ENCODE results near the gene LPA. TPM values are rescaled to one million over a fixed set of nuclear protein-coding genes. Genes with fewer than 3 reads are reported as not detected.
A peak's percentile ranks its signal among the peaks of the same experiment; 100 is the strongest.

The LPA gene
- polyA plus RNA-seq, 4 donors = 0.03 to 0.27 (median 0.10) TPM; not detected in 1

- Histone ChIP-seq H3K27ac (ENCODE audit: low read depth in 1 of 3, low read length in 2 of 3) (peak overlapping the region in 2 of 3 donors; percentile 41 to 56), H3K4me3 (ENCODE audit: low read depth in 1 of 3, low read length in 3 of 3) (peak overlapping the region in 2 of 3 donors; percentile 69 to 72), H3K9me3 (ENCODE audit: control insufficient read depth in 2 of 2, insufficient read depth in 1 of 2, low read depth in 1 of 2, low read length in 1 of 2) (no peaks in the 10 kb centered on the region), H3K27me3 (ENCODE audit: control insufficient read depth in 3 of 3, insufficient read depth in 3 of 3, low read length in 3 of 3) (no peaks in the 10 kb centered on the region), H3K36me3 (ENCODE audit: control insufficient read depth in 3 of 3, insufficient read depth in 2 of 3, low read depth in 1 of 3, low read length in 3 of 3) (no peaks in the 10 kb centered on the region), H3K4me1 (ENCODE audit: control insufficient read depth in 3 of 3, insufficient read depth in 2 of 3, low read depth in 1 of 3, low read length in 2 of 3) (no peaks in the 10 kb centered on the region)
- no peak for FAIRE-seq
- 24 to 28% (median 25%) methylated on average over 8 of the region's 8 CpGs for WGBS, 3 donors
- DNase-seq = peak in 1 of 2 donors; percentile 68
Measured at GRCh38 chr6:160519603-160520042, 144.5 kb downstream of the LPA start.

GRCh38 chr6:160519133-160519532 lies 144.9 kb downstream of the LPA start:
- Histone ChIP-seq H3K4me3 (ENCODE audit: low read depth in 1 of 3, low read length in 3 of 3) (no peak overlapping the region), H3K4me1 (ENCODE audit: control insufficient read depth in 3 of 3, insufficient read depth in 2 of 3, low read depth in 1 of 3, low read length in 2 of 3) (no peaks in the 10 kb centered on the region), H3K9me3 (ENCODE audit: control insufficient read depth in 2 of 2, insufficient read depth in 1 of 2, low read depth in 1 of 2, low read length in 1 of 2) (no peaks in the 10 kb centered on the region), H3K27ac (ENCODE audit: low read depth in 1 of 3, low read length in 2 of 3) (no peak overlapping the region), H3K36me3 (ENCODE audit: control insufficient read depth in 3 of 3, insufficient read depth in 2 of 3, low read depth in 1 of 3, low read length in 3 of 3) (no peaks in the 10 kb centered on the region), H3K27me3 (ENCODE audit: control insufficient read depth in 3 of 3, insufficient read depth in 3 of 3, low read length in 3 of 3) (no peaks in the 10 kb centered on the region)
- FAIRE-seq = no peak
- no peak for DNase-seq
- WGBS, 3 donors = 77 to 85% (median 80%) methylated on average over 4 of the region's 4 CpGs

GRCh38 chr6:160513836-160514235 lies 150.2 kb downstream of the LPA start:
- no peak for DNase-seq
- Histone ChIP-seq H3K4me3 (ENCODE audit: low read depth in 1 of 3, low read length in 3 of 3) (no peak overlapping the region), H3K9me3 (ENCODE audit: control insufficient read depth in 2 of 2, insufficient read depth in 1 of 2, low read depth in 1 of 2, low read length in 1 of 2) (no peaks in the 10 kb centered on the region), H3K4me1 (ENCODE audit: control insufficient read depth in 3 of 3, insufficient read depth in 2 of 3, low read depth in 1 of 3, low read length in 2 of 3) (no peaks in the 10 kb centered on the region), H3K36me3 (ENCODE audit: control insufficient read depth in 3 of 3, insufficient read depth in 2 of 3, low read depth in 1 of 3, low read length in 3 of 3) (no peaks in the 10 kb centered on the region), H3K27me3 (ENCODE audit: control insufficient read depth in 3 of 3, insufficient read depth in 3 of 3, low read length in 3 of 3) (no peaks in the 10 kb centered on the region), H3K27ac (ENCODE audit: low read depth in 1 of 3, low read length in 2 of 3) (no peak overlapping the region)
- 67 to 73% (median 69%) methylated on average over 3 of the region's 3 CpGs for WGBS, 3 donors
- no peak for FAIRE-seq

GRCh38 chr6:160510976-160511617 lies 153.0 kb downstream of the LPA start:
- FAIRE-seq = no peak
- no peak for DNase-seq
- Histone ChIP-seq H3K36me3 (ENCODE audit: control insufficient read depth in 3 of 3, insufficient read depth in 2 of 3, low read depth in 1 of 3, low read length in 3 of 3) (no peaks in the 10 kb centered on the region), H3K27ac (ENCODE audit: low read depth in 1 of 3, low read length in 2 of 3) (no peak overlapping the region), H3K9me3 (ENCODE audit: control insufficient read depth in 2 of 2, insufficient read depth in 1 of 2, low read depth in 1 of 2, low read length in 1 of 2) (no peaks in the 10 kb centered on the region), H3K27me3 (ENCODE audit: control insufficient read depth in 3 of 3, insufficient read depth in 3 of 3, low read length in 3 of 3) (no peaks in the 10 kb centered on the region), H3K4me3 (ENCODE audit: low read depth in 1 of 3, low read length in 3 of 3) (no peak overlapping the region), H3K4me1 (ENCODE audit: control insufficient read depth in 3 of 3, insufficient read depth in 2 of 3, low read depth in 1 of 3, low read length in 2 of 3) (no peaks in the 10 kb centered on the region)
- 66 to 81% (median 74%) methylated on average over 4 of the region's 4 CpGs for WGBS, 3 donors

GRCh38 chr6:160510199-160510598 lies 153.9 kb downstream of the LPA start:
- H3K9me3 ChIP-seq (ENCODE audit: control insufficient read depth in 2 of 2, insufficient read depth in 1 of 2, low read depth in 1 of 2, low read length in 1 of 2) = no peaks in the 10 kb centered on the region
- no peak overlapping the region for H3K4me3 ChIP-seq (ENCODE audit: low read depth in 1 of 3, low read length in 3 of 3)
- no peaks in the 10 kb centered on the region for H3K27me3 ChIP-seq (ENCODE audit: control insufficient read depth in 3 of 3, insufficient read depth in 3 of 3, low read length in 3 of 3)
- no peaks in the 10 kb centered on the region for H3K36me3 ChIP-seq (ENCODE audit: control insufficient read depth in 3 of 3, insufficient read depth in 2 of 3, low read depth in 1 of 3, low read length in 3 of 3)
- DNase-seq (no peak), FAIRE-seq (no peak)
- H3K4me1 ChIP-seq (ENCODE audit: control insufficient read depth in 3 of 3, insufficient read depth in 2 of 3, low read depth in 1 of 3, low read length in 2 of 3) = no peaks in the 10 kb centered on the region
- 58 to 78% (median 64%) methylated on average over 2 of the region's 2 CpGs for WGBS, 3 donors
- H3K27ac ChIP-seq (ENCODE audit: low read depth in 1 of 3, low read length in 2 of 3) = no peak overlapping the region

GRCh38 chr6:160509610-160510009 lies 154.5 kb downstream of the LPA start:
- Histone ChIP-seq H3K9me3 (ENCODE audit: control insufficient read depth in 2 of 2, insufficient read depth in 1 of 2, low read depth in 1 of 2, low read length in 1 of 2) (no peaks in the 10 kb centered on the region), H3K4me1 (ENCODE audit: control insufficient read depth in 3 of 3, insufficient read depth in 2 of 3, low read depth in 1 of 3, low read length in 2 of 3) (no peaks in the 10 kb centered on the region), H3K4me3 (ENCODE audit: low read depth in 1 of 3, low read length in 3 of 3) (no peak overlapping the region), H3K27me3 (ENCODE audit: control insufficient read depth in 3 of 3, insufficient read depth in 3 of 3, low read length in 3 of 3) (no peaks in the 10 kb centered on the region), H3K36me3 (ENCODE audit: control insufficient read depth in 3 of 3, insufficient read depth in 2 of 3, low read depth in 1 of 3, low read length in 3 of 3) (no peaks in the 10 kb centered on the region), H3K27ac (ENCODE audit: low read depth in 1 of 3, low read length in 2 of 3) (no peak overlapping the region)
- 76 to 86% (median 80%) methylated on average over 2 of the region's 2 CpGs for WGBS, 3 donors
- FAIRE-seq (no peak), DNase-seq (no peak)

GRCh38 chr6:160508599-160508998 lies 155.5 kb downstream of the LPA start:
- peaks cover 0 to 8% of the 10 kb centered on the region in 2 donors for H3K9me3 ChIP-seq (ENCODE audit: control insufficient read depth in 2 of 2, insufficient read depth in 1 of 2, low read depth in 1 of 2, low read length in 1 of 2)
- H3K27ac ChIP-seq (ENCODE audit: low read depth in 1 of 3, low read length in 2 of 3) = no peak overlapping the region
- H3K27me3 ChIP-seq (ENCODE audit: control insufficient read depth in 3 of 3, insufficient read depth in 3 of 3, low read length in 3 of 3) = no peaks in the 10 kb centered on the region
- no peak overlapping the region for H3K4me3 ChIP-seq (ENCODE audit: low read depth in 1 of 3, low read length in 3 of 3)
- DNase-seq (no peak), FAIRE-seq (no peak)
- no peaks in the 10 kb centered on the region for H3K4me1 ChIP-seq (ENCODE audit: control insufficient read depth in 3 of 3, insufficient read depth in 2 of 3, low read depth in 1 of 3, low read length in 2 of 3)
- WGBS, 3 donors = 72 to 88% (median 85%) methylated on average over 2 of the region's 2 CpGs
- H3K36me3 ChIP-seq (ENCODE audit: control insufficient read depth in 3 of 3, insufficient read depth in 2 of 3, low read depth in 1 of 3, low read length in 3 of 3) = no peaks in the 10 kb centered on the region

GRCh38 chr6:160507420-160507819 lies 156.7 kb downstream of the LPA start:
- no peak for FAIRE-seq
- Histone ChIP-seq H3K4me1 (ENCODE audit: control insufficient read depth in 3 of 3, insufficient read depth in 2 of 3, low read depth in 1 of 3, low read length in 2 of 3) (no peaks in the 10 kb centered on the region), H3K36me3 (ENCODE audit: control insufficient read depth in 3 of 3, insufficient read depth in 2 of 3, low read depth in 1 of 3, low read length in 3 of 3) (no peaks in the 10 kb centered on the region), H3K27ac (ENCODE audit: low read depth in 1 of 3, low read length in 2 of 3) (no peak overlapping the region), H3K4me3 (ENCODE audit: low read depth in 1 of 3, low read length in 3 of 3) (no peak overlapping the region), H3K27me3 (ENCODE audit: control insufficient read depth in 3 of 3, insufficient read depth in 3 of 3, low read length in 3 of 3) (no peaks in the 10 kb centered on the region), H3K9me3 (ENCODE audit: control insufficient read depth in 2 of 2, insufficient read depth in 1 of 2, low read depth in 1 of 2, low read length in 1 of 2) (peaks cover 0 to 19% of the 10 kb centered on the region in 2 donors)
- DNase-seq = no peak
- WGBS, 3 donors = 47 to 67% (median 63%) methylated on average over 4 of the region's 4 CpGs

GRCh38 chr6:160505970-160506369 lies 158.1 kb downstream of the LPA start:
- Histone ChIP-seq H3K4me3 (ENCODE audit: low read depth in 1 of 3, low read length in 3 of 3) (no peak overlapping the region), H3K27ac (ENCODE audit: low read depth in 1 of 3, low read length in 2 of 3) (no peak overlapping the region), H3K4me1 (ENCODE audit: control insufficient read depth in 3 of 3, insufficient read depth in 2 of 3, low read depth in 1 of 3, low read length in 2 of 3) (no peaks in the 10 kb centered on the region), H3K9me3 (ENCODE audit: control insufficient read depth in 2 of 2, insufficient read depth in 1 of 2, low read depth in 1 of 2, low read length in 1 of 2) (peaks cover 0 to 23% of the 10 kb centered on the region in 2 donors), H3K27me3 (ENCODE audit: control insufficient read depth in 3 of 3, insufficient read depth in 3 of 3, low read length in 3 of 3) (no peaks in the 10 kb centered on the region), H3K36me3 (ENCODE audit: control insufficient read depth in 3 of 3, insufficient read depth in 2 of 3, low read depth in 1 of 3, low read length in 3 of 3) (no peaks in the 10 kb centered on the region)
- DNase-seq (no peak), FAIRE-seq (no peak)
- WGBS, 3 donors = 89 to 98% (median 93%) methylated on average over 1 of the region's 1 CpG

Measured in small intestine (tissue), 7 donors.